Mesendoderm (in vitro differentiated cells): ENCODE data around the gene SMIM22.

Source experiments
- DNase-seq: peaks from one replicate; pipeline ENCODE4 v3.0.0; 2013
- H2AK5ac ChIP-seq: 2 replicates; pipeline ENCODE4 v1.6.1; 2013; ENCODE audit warnings: low read length, inconsistent platforms
- H2BK120ac ChIP-seq: 2 replicates; pipeline ENCODE4 v1.6.1; 2013; ENCODE audit warnings: low read depth, mild to moderate bottlenecking, low read length, moderate library complexity, mixed read lengths
- H2BK15ac ChIP-seq: replicated peaks from 2 replicates; pipeline ENCODE4 v1.6.1; 2013; ENCODE audit warnings: low read depth, mild to moderate bottlenecking, moderate library complexity
- H2BK5ac ChIP-seq: 2 replicates; pipeline ENCODE4 v1.6.1; 2013; ENCODE audit warnings: low read length, inconsistent platforms
- H3K18ac ChIP-seq: 2 replicates; pipeline ENCODE4 v1.6.1; 2013; ENCODE audit warnings: mild to moderate bottlenecking, low read length, mixed read lengths
- H3K23ac ChIP-seq: one replicate; pipeline ENCODE4 v1.6.1; 2013; ENCODE audit warnings: low read length
- H3K27ac ChIP-seq: 2 replicates; pipeline ENCODE4 v1.5.1; 2013; ENCODE audit warnings: low read depth, mild to moderate bottlenecking, inconsistent platforms, low read length, moderate library complexity
- H3K27me3 ChIP-seq: 2 replicates; pipeline ENCODE4 v1.6.1; 2013; ENCODE audit warnings: low read length, control low read depth, mild to moderate bottlenecking, inconsistent platforms; ENCODE audit not compliant: insufficient read depth, poor library complexity
- H3K36me3 ChIP-seq: 2 replicates; pipeline ENCODE4 v1.6.1; 2013; ENCODE audit warnings: low read length, inconsistent platforms; ENCODE audit not compliant: control insufficient read depth, insufficient read depth
- H3K4ac ChIP-seq: one replicate; pipeline ENCODE4 v1.6.1; 2013; ENCODE audit warnings: low read depth, mild to moderate bottlenecking, low read length, moderate library complexity
- H3K4me1 ChIP-seq: 2 replicates; pipeline ENCODE4 v1.6.1; 2013; ENCODE audit warnings: low read depth, low read length, inconsistent platforms; ENCODE audit not compliant: control insufficient read depth
- H3K4me2 ChIP-seq: 2 replicates; pipeline ENCODE4 v1.6.1; 2013; ENCODE audit warnings: low read length
- H3K4me3 ChIP-seq: 2 replicates; pipeline ENCODE4 v1.5.1; 2013; ENCODE audit warnings: mild to moderate bottlenecking, low read length
- H3K56ac ChIP-seq: one replicate; pipeline ENCODE4 v1.6.1; 2013; ENCODE audit warnings: low read length
- H3K79me1 ChIP-seq: 2 replicates; pipeline ENCODE4 v1.6.1; 2013; ENCODE audit warnings: low read length, inconsistent platforms
- H3K79me2 ChIP-seq: 2 replicates; pipeline ENCODE4 v1.6.1; 2013; ENCODE audit warnings: mild to moderate bottlenecking, low read length; ENCODE audit not compliant: control insufficient read depth, insufficient read depth
- H3K9ac ChIP-seq: 2 replicates; pipeline ENCODE4 v1.6.1; 2013; ENCODE audit warnings: low read length, inconsistent platforms
- H4K5ac ChIP-seq: one replicate; pipeline ENCODE4 v1.6.1; 2013; ENCODE audit warnings: low read length
- H4K8ac ChIP-seq: one replicate; pipeline ENCODE4 v1.6.1; 2013; ENCODE audit warnings: low read depth, mild to moderate bottlenecking, control low read depth, low read length, moderate library complexity
- WGBS: extraction: QIAGEN DNeasy Blood & Tissue Kit; methylation state at CpG from one replicate; pipeline ENCODE4 v1.1.7; 2013; ENCODE audit warnings: low lambda C conversion rate, missing lambda C conversion rate; ENCODE audit not compliant: insufficient coverage; ENCODE audit errors: extremely low coverage; 5-methylcytosine and 5-hydroxymethylcytosine counted together

SMIM22 gene

DNA sequence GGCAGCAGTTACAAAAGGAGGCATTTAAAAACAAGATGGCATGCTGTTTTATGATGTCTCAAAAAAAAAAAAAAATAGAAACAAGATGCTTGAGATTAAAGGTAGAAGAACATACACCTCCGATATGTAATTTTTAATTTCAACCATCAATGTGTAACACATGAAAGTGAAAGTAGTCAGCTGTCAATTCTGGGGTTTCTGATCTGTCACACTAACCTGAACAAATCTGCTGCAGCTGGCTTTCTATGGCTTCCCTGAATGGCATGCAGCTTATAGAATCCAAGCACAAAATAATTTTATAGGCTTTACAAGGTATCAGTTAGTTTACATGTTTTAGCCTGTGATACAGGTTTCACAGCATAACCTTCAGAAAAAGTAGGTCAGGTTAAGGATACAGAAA is 38.4 kb downstream of the SMIM22 start:
- Histone ChIP-seq H3K79me1 (peaks cover 4% of the 10 kb centered on the region), H3K36me3 (peaks cover 20% of the 10 kb centered on the region), H4K5ac (no peak overlapping the region), H3K4me3 (no peak overlapping the region), H3K79me2 (no peaks in the 10 kb centered on the region), H2AK5ac (no peak overlapping the region), H2BK120ac (no peak overlapping the region), H3K27me3 (no peaks in the 10 kb centered on the region), H3K56ac (no peak overlapping the region), H3K23ac (no peak overlapping the region), H3K27ac (no peak overlapping the region), H3K4ac (no peak overlapping the region), H2BK15ac (no peak overlapping the region), H3K9ac (no peak overlapping the region), H3K4me1 (no peaks in the 10 kb centered on the region), H3K18ac (no peak overlapping the region), H4K8ac (no peak overlapping the region), H3K4me2 (no peak overlapping the region), H2BK5ac (no peak overlapping the region)
- no peak for DNase-seq
- WGBS: no CpG with 5 or more reads among the region's 1 CpG

- H3K36me3 ChIP-seq: peaks cover 12% of the 10 kb centered on the region
- no peak overlapping the region for H3K18ac ChIP-seq
- H3K4me3 ChIP-seq: no peak overlapping the region
- no peak overlapping the region for H2BK15ac ChIP-seq
- no peak overlapping the region for H2BK5ac ChIP-seq
- no peak overlapping the region for H3K4me2 ChIP-seq
- peaks cover 4% of the 10 kb centered on the region for H3K79me1 ChIP-seq
- no peak overlapping the region for H3K27ac ChIP-seq
- H3K23ac ChIP-seq: no peak overlapping the region
- no peak overlapping the region for H2BK120ac ChIP-seq
- H3K4ac ChIP-seq: no peak overlapping the region
- DNase-seq: no peak
- no peaks in the 10 kb centered on the region for H3K79me2 ChIP-seq
- H3K4me1 ChIP-seq: no peaks in the 10 kb centered on the region
- no peak overlapping the region for H3K9ac ChIP-seq
- H2AK5ac ChIP-seq: no peak overlapping the region
- no peak overlapping the region for H3K56ac ChIP-seq
- no peak overlapping the region for H4K8ac ChIP-seq
- WGBS: no CpG with 5 or more reads among the region's 2 CpGs
- no peaks in the 10 kb centered on the region for H3K27me3 ChIP-seq
- H4K5ac ChIP-seq: no peak overlapping the region
Measured at GRCh38 chr16:4836727-4837126, 41.6 kb downstream of the SMIM22 start.

DNA sequence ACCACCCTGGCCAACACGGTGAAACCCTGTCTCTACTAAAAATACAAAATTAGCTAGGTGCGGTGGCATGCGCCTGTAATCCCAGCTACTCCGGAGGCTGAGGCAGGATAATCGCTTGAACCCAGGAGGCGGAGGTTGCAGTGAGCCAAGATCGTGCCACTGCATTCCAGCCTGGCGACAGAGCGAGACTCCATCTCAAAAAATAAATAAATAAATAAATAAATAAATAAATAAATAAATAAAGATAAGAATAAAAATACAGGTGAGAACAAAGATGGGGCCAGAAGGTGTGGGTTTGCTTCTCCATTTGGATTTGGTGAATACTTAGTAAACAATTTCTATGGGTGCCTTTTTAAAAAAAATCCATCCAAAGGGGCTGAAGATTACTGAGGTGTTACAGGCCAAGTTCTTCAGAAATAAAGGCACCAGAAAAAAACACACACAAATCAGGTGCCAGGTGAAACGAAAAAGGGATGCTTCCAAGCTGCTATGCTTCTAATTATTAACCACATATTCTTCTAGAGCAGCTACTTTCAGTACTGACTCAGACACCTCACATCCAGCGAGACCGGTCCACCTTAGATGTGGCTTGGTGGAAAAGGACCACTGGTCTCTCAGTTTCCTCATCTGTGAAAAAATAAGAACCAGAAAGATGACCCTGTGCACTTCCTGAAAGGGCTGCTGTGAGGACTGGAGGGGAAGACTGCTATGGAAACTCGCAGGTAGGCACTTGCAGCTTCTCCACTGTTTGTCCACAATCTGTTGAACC is 42.7 kb downstream of the SMIM22 start:
- Histone ChIP-seq H4K5ac (no peak overlapping the region), H3K23ac (no peak overlapping the region), H3K4me2 (no peak overlapping the region), H3K79me2 (no peaks in the 10 kb centered on the region), H3K56ac (no peak overlapping the region), H2AK5ac (no peak overlapping the region), H3K4me1 (no peaks in the 10 kb centered on the region), H4K8ac (no peak overlapping the region), H3K4ac (no peak overlapping the region), H3K79me1 (peaks cover 4% of the 10 kb centered on the region), H3K9ac (no peak overlapping the region), H3K27ac (no peak overlapping the region), H3K18ac (no peak overlapping the region), H3K36me3 (peaks cover 6% of the 10 kb centered on the region), H3K4me3 (no peak overlapping the region), H2BK5ac (no peak overlapping the region), H3K27me3 (no peaks in the 10 kb centered on the region), H2BK120ac (no peak overlapping the region), H2BK15ac (no peak overlapping the region)
- no CpG with 5 or more reads among the region's 13 CpGs for WGBS
- DNase-seq: no peak

DNA sequence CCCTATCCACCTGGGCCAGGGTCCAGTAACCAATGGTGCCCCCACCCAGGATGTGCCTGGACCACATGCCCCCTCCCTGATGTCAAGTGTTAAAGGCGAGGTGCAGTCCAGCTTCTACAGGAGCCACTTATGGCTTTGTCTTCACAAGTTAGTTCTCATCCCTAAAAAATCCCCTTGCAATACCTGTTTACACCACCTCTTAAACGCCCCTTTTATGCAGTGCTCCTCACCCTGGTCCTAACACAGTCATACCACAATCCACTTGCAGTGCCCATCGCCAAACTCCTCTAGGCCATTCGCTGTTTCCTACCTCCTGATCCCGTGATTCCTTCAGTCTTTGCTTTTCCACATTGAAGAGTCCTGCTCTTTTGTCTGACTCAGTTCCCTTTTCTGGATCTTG is 44.8 kb downstream of the SMIM22 start:
- Histone ChIP-seq H3K4me1 (no peaks in the 10 kb centered on the region), H4K5ac (no peak overlapping the region), H3K36me3 (peaks cover 3% of the 10 kb centered on the region), H3K4me3 (no peak overlapping the region), H3K27ac (no peak overlapping the region), H4K8ac (no peak overlapping the region), H2AK5ac (no peak overlapping the region), H3K56ac (no peak overlapping the region), H3K79me1 (peaks cover 4% of the 10 kb centered on the region), H2BK5ac (no peak overlapping the region), H3K4me2 (no peak overlapping the region), H3K23ac (no peak overlapping the region), H3K27me3 (no peaks in the 10 kb centered on the region), H3K4ac (no peak overlapping the region), H3K79me2 (peaks cover 5% of the 10 kb centered on the region), H2BK120ac (no peak overlapping the region), H3K18ac (no peak overlapping the region), H3K9ac (no peak overlapping the region), H2BK15ac (no peak overlapping the region)
- no peak for DNase-seq
- no CpG with 5 or more reads among the region's 5 CpGs for WGBS

DNA sequence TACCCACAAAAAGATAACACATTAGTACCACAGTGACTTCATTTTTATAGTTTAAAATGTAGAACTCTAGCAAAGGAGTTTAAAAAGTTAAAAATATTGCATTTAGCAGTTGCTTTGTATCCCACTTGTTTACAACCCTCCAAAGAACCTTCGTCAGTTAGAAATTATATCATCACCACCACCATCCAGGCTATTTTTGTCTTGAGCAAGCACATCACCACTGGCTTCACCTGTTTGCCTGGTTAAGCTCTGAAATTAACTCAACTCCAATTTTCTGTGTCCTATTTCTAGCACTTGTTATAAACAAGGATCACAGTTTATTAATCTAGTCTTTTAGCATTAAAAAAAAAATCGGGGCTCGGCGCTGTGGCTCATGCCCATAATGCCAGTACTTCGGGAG is 45.8 kb downstream of the SMIM22 start:
- Histone ChIP-seq H3K23ac (no peak overlapping the region), H3K36me3 (peaks cover 3% of the 10 kb centered on the region), H3K4me2 (no peak overlapping the region), H3K79me2 (peaks cover 12% of the 10 kb centered on the region), H4K8ac (no peak overlapping the region), H3K4ac (no peak overlapping the region), H3K4me1 (peaks cover under 1% of the 10 kb centered on the region), H4K5ac (no peak overlapping the region), H3K4me3 (no peak overlapping the region), H3K79me1 (peaks cover 5% of the 10 kb centered on the region), H2BK15ac (no peak overlapping the region), H2BK5ac (no peak overlapping the region), H3K27me3 (no peaks in the 10 kb centered on the region), H2AK5ac (no peak overlapping the region), H2BK120ac (no peak overlapping the region), H3K18ac (no peak overlapping the region), H3K27ac (no peak overlapping the region), H3K56ac (no peak overlapping the region), H3K9ac (no peak overlapping the region)
- WGBS: no CpG with 5 or more reads among the region's 5 CpGs
- DNase-seq: no peak
